GM20000 (cell line): ENCODE data around the gene PRKN.

Experiments used
- DNase-seq: peaks from one replicate; pipeline ENCODE4 v3.0.0; 2012; ENCODE audit warnings: low spot score
- CTCF ChIP-seq: IDR thresholded peaks from 2 replicates; pipeline ENCODE4 v1.5.1; 2012; ENCODE audit warnings: mild to moderate bottlenecking, control low read depth; ENCODE audit errors: extremely low read depth, missing control alignments

The PRKN gene

GRCh38 chr6:161624111-161624510, 1103.5 kb downstream of the PRKN start:
- no peak for DNase-seq
- TF ChIP-seq CTCF, result no peak

- no peak for DNase-seq
- TF ChIP-seq CTCF, result no peak
Measured at GRCh38 chr6:161622779-161623178, 1104.8 kb downstream of the PRKN start.

- TF ChIP-seq CTCF, result no peak
- DNase-seq, result no peak
Measured at GRCh38 chr6:161618831-161619454, 1108.6 kb downstream of the PRKN start.

GRCh38 chr6:161613711-161614110, 1113.9 kb downstream of the PRKN start:
- TF ChIP-seq CTCF, result no peak
- DNase-seq, result no peak

GRCh38 chr6:161608771-161609170, 1118.8 kb downstream of the PRKN start:
- TF ChIP-seq CTCF, result no peak
- DNase-seq, result no peak

GRCh38 chr6:161607696-161608297, 1119.8 kb downstream of the PRKN start:
- no peak for TF ChIP-seq CTCF
- no peak for DNase-seq

GRCh38 chr6:161602359-161602758, 1125.2 kb downstream of the PRKN start:
- DNase-seq, result no peak
- TF ChIP-seq CTCF, result no peak
